ENCODE results near the gene CAMTA1. TPM values are rescaled to one million over a fixed set of nuclear protein-coding genes. Genes with fewer than 3 reads are reported as not detected.

CAMTA1 gene
- total RNA-seq, 2 experiments from 2014 or later, result 45.5 to 45.6 TPM

DNA sequence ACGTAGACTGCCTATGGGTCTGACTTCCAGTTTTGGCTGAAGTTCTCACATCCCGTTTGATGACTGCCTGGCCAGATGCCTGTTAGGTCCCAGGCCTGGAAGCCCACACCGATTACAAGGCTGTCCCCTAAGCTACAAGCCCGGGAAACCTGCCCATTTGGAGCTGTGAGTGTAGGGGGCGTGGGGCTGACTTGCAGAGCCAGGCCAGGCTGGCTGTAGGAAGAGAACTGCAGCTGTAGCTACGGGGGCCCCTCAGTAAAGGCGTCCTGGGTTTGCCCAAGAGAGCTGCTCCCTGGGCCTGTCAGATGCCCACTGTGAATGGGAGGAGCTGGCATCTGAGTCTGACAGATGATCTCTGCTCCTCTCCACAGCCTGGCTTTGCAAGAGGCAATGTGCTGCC lies 199.7 kb downstream of the CAMTA1 start:
- DNase-seq, result no peak
- POLR2A ChIA-PET, result no interaction called here
- H3K27me3 Mint-ChIP-seq, result peaks cover 8% of the 10 kb centered on the region
- no peak overlapping the region for H3K4me3 Mint-ChIP-seq
- ATAC-seq (ENCODE audit: low read depth), result no peak
- H3K9me3 Mint-ChIP-seq, result no peaks in the 10 kb centered on the region
- H3K4me1 Mint-ChIP-seq, result no peaks in the 10 kb centered on the region
- no peak overlapping the region for H3K27ac Mint-ChIP-seq
- H3K36me3 Mint-ChIP-seq, result no peaks in the 10 kb centered on the region

DNA sequence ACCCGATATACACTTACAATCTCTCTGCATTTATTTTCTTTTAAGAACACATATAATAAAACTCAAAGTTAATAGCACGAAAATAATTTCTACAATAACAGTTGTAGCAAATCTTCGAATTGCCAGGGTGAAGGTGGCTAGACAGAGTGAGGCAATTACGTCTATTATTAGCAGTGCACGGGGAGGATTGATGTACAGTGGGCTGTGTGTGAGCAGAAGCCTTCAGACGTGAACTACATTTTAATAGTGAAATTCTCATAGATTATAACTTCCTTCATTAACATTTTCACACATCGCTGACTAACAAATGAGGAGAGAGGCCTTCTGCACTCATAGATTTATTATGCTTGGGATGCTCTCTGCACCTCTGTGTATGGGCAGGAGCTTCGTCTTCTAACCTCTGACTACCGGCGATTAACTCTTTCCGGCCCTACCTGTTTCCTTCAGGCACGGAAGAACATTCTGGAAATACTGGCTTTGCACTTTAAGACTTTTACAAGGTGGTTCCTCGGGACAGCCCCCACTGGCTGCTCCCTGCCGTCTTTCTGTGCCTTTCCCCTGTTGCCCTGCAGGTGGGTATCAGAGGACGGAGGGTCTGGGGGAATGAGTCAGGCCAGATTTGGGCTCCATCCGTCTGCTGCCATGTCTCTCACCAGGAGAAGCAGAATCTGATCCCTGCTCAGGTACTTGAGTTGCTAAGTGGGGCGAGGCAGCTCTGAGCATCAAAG lies 200.5 kb downstream of the CAMTA1 start:
- DNase-seq (no peak), ATAC-seq (ENCODE audit: low read depth) (no peak)
- POLR2A ChIA-PET, result no interaction called here
- Mint-ChIP-seq H3K27me3 (peaks cover 13% of the 10 kb centered on the region), H3K27ac (no peak overlapping the region), H3K4me3 (no peak overlapping the region), H3K36me3 (no peaks in the 10 kb centered on the region), H3K9me3 (no peaks in the 10 kb centered on the region), H3K4me1 (no peaks in the 10 kb centered on the region)

DNA sequence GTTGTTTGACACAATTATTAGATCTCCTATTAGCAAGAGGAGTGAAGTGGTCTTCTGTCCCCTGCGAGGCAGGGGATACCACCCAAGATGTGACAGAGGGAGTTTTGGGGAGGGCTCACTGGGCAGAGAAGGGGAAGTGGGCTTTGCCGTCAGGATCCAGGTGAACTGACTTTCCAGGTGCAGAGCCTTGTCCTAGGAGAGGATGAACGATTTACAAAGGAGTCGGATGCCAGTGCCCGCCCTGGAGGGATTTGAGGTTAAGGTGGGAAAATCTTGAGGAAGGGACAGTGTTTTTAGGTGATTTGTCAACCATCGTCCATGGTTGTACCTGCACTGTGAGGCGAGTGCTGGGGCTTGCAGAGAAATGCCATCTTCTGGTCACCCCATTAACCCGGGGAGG lies 201.0 kb downstream of the CAMTA1 start:
- DNase-seq (no peak), ATAC-seq (ENCODE audit: low read depth) (no peak)
- POLR2A ChIA-PET, result no interaction called here
- no peaks in the 10 kb centered on the region for H3K36me3 Mint-ChIP-seq
- no peak overlapping the region for H3K27ac Mint-ChIP-seq
- H3K27me3 Mint-ChIP-seq, result peaks cover 16% of the 10 kb centered on the region
- H3K4me3 Mint-ChIP-seq, result no peak overlapping the region
- H3K9me3 Mint-ChIP-seq, result no peaks in the 10 kb centered on the region
- no peaks in the 10 kb centered on the region for H3K4me1 Mint-ChIP-seq

DNA sequence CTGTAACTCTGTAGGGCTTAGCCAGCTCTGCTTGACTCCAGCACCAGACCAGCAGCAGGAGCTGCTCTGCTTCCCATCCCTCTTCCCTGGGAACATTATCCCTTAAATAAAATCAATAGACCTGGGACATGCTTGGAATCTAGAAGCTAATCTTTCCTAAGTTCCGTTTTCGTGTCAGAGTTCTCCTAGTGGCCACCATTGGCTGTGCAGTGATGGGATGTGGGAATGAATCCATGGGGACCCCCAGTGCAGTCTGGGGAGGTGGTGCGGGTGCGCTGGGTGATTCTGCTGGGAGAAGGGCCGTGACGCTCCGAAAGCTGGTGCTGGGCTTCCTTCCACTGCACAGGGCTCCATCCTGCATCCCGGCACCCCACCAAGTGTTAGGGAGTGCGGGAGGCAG lies 202.7 kb downstream of the CAMTA1 start:
- Mint-ChIP-seq H3K36me3 (no peaks in the 10 kb centered on the region), H3K4me1 (no peaks in the 10 kb centered on the region), H3K27me3 (peaks cover 26% of the 10 kb centered on the region), H3K4me3 (no peak overlapping the region), H3K9me3 (no peaks in the 10 kb centered on the region), H3K27ac (no peak overlapping the region)
- no peak for DNase-seq
- no peak for ATAC-seq (ENCODE audit: low read depth)
- POLR2A ChIA-PET, result no interaction called here

DNA sequence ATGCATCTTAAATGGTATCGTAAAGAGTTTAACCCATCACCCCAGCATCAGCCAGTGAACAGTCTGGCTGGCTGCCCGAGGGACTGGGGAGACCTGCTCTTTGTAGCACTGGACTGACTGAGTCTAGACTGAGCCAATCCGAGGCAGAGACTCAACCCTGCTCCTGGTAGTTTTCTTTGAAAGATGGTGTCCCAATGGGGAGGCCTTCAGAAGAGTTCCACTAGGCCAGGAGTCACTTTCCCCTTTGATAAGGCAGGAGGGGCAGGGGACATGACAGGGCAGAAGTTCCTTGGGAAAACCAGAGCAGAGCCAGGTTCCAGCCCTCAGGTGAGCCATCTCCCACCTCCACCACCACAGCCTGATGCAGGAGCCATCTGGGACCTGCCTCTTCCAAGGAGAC lies 203.5 kb downstream of the CAMTA1 start:
- POLR2A ChIA-PET, result no interaction called here
- DNase-seq (no peak), ATAC-seq (ENCODE audit: low read depth) (no peak)
- Mint-ChIP-seq H3K27ac (no peak overlapping the region), H3K9me3 (no peaks in the 10 kb centered on the region), H3K4me1 (no peaks in the 10 kb centered on the region), H3K36me3 (no peaks in the 10 kb centered on the region), H3K27me3 (peaks cover 27% of the 10 kb centered on the region), H3K4me3 (no peak overlapping the region)

DNA sequence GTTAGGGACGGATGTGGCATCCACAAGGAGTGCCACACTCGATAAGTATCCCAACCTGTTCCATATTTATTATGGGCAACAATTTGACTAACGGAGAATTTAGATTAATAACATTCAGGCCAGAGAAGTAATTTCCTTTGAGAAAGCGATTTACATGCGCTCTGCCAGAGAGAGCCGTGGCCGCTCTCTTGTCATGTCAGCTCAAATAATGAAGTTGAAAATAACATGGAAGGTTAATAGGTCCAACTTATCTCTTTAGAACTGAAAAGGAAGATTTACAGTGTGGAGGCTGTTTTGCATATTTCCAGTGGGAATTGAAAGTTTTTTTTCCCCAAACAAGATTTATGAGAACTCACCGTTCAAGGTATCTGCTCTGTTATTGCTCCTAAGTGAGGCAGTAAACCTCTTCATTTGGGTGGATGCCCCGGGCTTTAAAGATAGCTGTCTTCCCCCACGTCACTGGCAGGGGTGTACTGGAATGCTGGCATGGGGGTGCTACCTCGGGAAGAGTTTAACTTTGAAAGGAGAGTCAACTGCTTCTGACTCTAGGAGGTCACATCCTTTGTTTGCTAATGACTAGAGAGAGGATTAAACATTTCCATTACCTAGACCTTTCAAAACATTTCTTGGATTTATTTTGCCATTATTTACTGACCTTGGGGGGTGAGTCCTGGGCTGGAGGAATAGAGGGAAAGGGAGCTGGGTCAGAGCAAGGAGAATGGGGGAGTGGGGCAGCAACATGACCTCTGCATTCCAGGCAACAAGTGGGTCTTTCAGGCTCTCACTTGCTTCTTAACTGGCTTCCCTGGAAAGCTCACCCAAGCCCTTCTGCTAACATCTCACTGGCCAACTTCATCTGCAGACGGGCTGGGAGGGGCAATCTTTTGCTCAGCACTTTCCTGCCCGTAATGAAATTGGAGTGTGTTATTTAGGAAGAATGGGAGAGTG lies 204.2 kb downstream of the CAMTA1 start:
- Mint-ChIP-seq H3K4me1 (no peaks in the 10 kb centered on the region), H3K36me3 (no peaks in the 10 kb centered on the region), H3K9me3 (peaks cover 2% of the 10 kb centered on the region), H3K4me3 (no peak overlapping the region), H3K27ac (no peak overlapping the region), H3K27me3 (peaks cover 33% of the 10 kb centered on the region)
- POLR2A ChIA-PET, result no interaction called here
- ATAC-seq (ENCODE audit: low read depth) (no peak), DNase-seq (no peak)

DNA sequence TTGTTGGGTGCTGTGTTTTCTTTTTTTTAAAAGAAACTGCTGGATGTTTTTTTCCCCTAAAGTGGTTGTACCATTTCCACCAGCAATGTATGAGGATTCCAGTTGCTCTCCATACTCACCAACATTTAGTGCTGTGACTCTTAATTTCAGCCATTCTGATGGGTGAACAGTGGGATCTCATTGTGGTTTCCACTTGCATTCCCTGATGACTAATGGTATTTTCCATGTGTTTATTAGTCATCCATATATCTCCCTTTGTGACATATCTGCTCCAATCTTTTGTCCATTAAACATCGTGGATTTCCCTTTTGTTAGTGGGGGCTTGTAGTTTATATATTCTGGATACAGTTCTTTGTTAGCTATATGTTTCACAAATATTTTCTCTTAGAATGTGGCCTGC lies 206.0 kb downstream of the CAMTA1 start:
- Mint-ChIP-seq H3K27ac (no peak overlapping the region), H3K9me3 (peaks cover 2% of the 10 kb centered on the region), H3K27me3 (peaks cover 44% of the 10 kb centered on the region), H3K36me3 (no peaks in the 10 kb centered on the region), H3K4me3 (no peak overlapping the region), H3K4me1 (peaks cover 2% of the 10 kb centered on the region)
- DNase-seq (no peak), ATAC-seq (ENCODE audit: low read depth) (no peak)
- POLR2A ChIA-PET, result no interaction called here

DNA sequence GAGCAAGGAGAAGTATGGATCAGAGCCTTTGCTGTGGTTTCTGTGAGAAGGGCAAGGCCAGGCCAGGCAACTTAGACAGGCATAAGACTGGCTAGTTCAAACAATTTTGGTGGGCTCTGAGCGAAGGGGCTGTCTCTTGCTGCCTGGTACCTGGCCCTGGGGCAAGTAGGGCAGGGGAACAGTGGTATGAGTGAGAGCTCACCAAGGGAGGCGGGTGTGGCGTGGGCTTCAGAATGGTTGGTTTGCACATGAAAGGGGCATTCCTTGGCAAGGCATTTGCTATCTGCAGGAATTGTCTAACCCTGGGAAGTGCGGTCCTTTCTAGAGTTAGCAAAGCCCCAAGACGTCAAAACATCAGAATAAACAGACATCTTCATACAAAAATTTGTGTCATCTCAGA lies 210.5 kb downstream of the CAMTA1 start:
- Mint-ChIP-seq H3K4me1 (peaks cover 5% of the 10 kb centered on the region), H3K27me3 (peaks cover 38% of the 10 kb centered on the region), H3K27ac (no peak overlapping the region), H3K9me3 (peaks cover 2% of the 10 kb centered on the region), H3K36me3 (no peaks in the 10 kb centered on the region), H3K4me3 (no peak overlapping the region)
- POLR2A ChIA-PET, result interaction anchor here (0.6 kb wide), 1 partner anchor 227 kb away, joined by 4 read pairs; no protein-coding TSS in a partner anchor
- DNase-seq (no peak), ATAC-seq (ENCODE audit: low read depth) (no peak)

DNA sequence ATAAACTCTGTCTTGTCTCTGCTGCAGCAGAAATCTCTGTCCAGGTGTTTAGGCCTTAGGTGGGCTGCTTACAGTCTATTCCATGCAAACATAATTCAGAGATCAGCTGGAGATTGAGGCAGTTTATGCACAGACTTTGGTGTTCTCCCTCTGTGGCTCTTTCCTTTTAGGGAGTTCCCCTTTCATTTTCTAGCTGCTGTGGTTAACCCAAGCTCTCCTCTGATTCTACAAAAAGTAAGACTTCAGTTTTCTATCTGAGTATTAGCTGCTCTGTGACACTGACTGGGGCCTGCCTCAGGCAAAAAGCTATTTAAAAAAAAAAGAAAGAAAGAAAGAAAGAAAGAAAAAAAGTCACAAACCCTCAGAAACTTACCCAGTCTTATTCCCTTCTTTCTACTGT lies 211.1 kb downstream of the CAMTA1 start:
- Mint-ChIP-seq H3K4me1 (peaks cover 5% of the 10 kb centered on the region), H3K4me3 (no peak overlapping the region), H3K9me3 (peaks cover 2% of the 10 kb centered on the region), H3K27ac (no peak overlapping the region), H3K27me3 (peaks cover 35% of the 10 kb centered on the region), H3K36me3 (no peaks in the 10 kb centered on the region)
- peak; percentile 89 for ATAC-seq (ENCODE audit: low read depth)
- no peak for DNase-seq
- POLR2A ChIA-PET, result interaction anchor here (0.6 kb wide), 1 partner anchor 228 kb away, joined by 4 read pairs; no protein-coding TSS in a partner anchor

DNA sequence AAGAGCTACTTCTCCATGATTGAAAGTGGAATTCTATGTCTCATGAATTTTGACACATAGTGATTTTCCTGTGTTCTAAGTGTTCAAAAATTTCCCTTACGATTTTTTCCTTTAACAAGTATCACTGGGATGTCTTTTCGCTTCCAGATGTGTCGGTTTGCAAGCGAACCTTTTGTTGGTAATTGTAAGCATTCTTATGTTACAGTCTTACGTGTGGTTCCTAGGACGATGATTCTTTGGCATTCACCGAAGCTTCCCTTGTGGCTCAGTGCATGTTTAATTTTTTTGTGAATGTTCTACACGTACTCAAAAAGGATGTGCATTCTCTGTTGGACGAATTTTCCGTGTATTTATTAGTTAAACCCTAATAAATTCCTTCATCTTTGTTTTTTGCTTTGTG lies 211.6 kb downstream of the CAMTA1 start:
- Mint-ChIP-seq H3K4me3 (no peak overlapping the region), H3K27me3 (peaks cover 35% of the 10 kb centered on the region)
- POLR2A ChIA-PET, result no interaction called here

DNA sequence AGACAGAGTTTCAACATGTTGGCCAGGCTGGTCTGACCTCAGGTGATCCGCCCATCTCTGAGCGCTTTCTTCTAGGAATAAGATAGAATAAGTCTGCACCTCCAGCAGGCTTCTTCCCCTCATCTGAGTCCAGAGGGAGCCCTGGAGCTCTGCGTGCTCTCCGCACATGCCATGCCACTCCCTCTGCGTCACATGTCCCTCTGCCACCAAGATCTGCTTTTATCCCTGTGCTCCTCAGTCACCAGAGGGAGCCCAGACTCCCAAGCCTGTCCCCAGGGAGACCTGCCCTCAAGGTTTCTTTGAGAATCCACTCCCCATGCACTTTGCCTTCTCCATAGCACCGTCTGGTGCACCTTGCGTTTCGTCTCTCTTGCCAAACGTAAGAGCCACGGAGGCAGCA lies 213.0 kb downstream of the CAMTA1 start:
- H3K9me3 Mint-ChIP-seq, result peaks cover 2% of the 10 kb centered on the region
- H3K27me3 Mint-ChIP-seq, result peaks cover 25% of the 10 kb centered on the region
- DNase-seq (no peak), ATAC-seq (ENCODE audit: low read depth) (no peak)
- no peak overlapping the region for H3K4me3 Mint-ChIP-seq
- peaks cover 5% of the 10 kb centered on the region for H3K4me1 Mint-ChIP-seq
- POLR2A ChIA-PET, result no interaction called here
- no peaks in the 10 kb centered on the region for H3K36me3 Mint-ChIP-seq
- H3K27ac Mint-ChIP-seq, result no peak overlapping the region

More for the DNA sequence above, 211.6 kb downstream of the CAMTA1 start:
- ATAC-seq (ENCODE audit: low read depth) (no peak), DNase-seq (no peak)
- Mint-ChIP-seq H3K9me3 (peaks cover 2% of the 10 kb centered on the region), H3K4me1 (peaks cover 5% of the 10 kb centered on the region), H3K27ac (no peak overlapping the region), H3K36me3 (no peaks in the 10 kb centered on the region)

DNA sequence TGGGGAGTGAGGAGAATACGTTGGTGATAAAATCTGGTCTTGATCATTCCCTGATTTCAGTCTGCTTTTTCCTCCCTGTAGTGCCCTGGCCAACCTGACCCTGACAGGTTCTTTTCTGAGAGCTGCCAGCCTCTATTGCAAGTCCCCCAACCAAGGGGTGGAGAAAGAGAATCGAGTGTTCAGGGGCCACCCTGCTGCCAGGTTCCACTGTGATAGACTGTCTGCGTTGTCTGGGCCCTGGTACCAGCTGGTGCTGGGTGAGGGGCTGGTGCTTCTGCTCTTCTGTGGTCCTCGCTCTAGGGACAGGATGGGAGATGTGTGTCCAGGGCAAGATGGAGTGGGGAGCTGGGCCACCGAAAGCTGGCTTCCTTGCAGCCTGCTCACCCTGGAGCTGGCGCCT lies 214.6 kb downstream of the CAMTA1 start:
- H3K36me3 Mint-ChIP-seq, result no peaks in the 10 kb centered on the region
- POLR2A ChIA-PET, result no interaction called here
- H3K9me3 Mint-ChIP-seq, result no peaks in the 10 kb centered on the region

DNA sequence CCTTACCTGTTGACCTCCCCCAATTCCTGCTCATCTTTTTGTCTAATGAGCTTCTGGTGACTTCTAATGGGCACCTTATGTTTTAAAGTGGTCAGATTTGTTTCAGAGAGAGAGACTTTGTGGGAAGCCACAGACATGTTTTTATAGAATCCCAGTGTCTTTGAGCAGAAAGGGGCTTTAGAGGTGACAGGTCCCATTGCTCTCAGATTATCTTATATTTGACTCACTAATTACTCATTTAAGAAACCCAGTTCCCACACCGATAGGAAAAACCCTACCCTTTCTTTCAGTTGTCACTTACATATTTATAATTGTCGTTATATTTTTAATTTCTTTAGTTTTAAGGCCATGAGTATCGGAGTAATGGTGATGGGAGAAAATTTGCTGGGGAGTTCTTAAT lies 215.5 kb downstream of the CAMTA1 start:
- DNase-seq, result no peak
- Mint-ChIP-seq H3K4me3 (no peak overlapping the region), H3K4me1 (peaks cover 5% of the 10 kb centered on the region), H3K36me3 (no peaks in the 10 kb centered on the region), H3K27ac (no peak overlapping the region), H3K9me3 (no peaks in the 10 kb centered on the region), H3K27me3 (peaks cover 16% of the 10 kb centered on the region)
- ATAC-seq (ENCODE audit: low read depth), result no peak
- POLR2A ChIA-PET, result no interaction called here

More for the DNA sequence above, 214.6 kb downstream of the CAMTA1 start:
- no peak overlapping the region for H3K4me3 Mint-ChIP-seq
- ATAC-seq (ENCODE audit: low read depth), result no peak
- H3K27ac Mint-ChIP-seq, result no peak overlapping the region
- peaks cover 19% of the 10 kb centered on the region for H3K27me3 Mint-ChIP-seq
- DNase-seq, result no peak
- peaks cover 5% of the 10 kb centered on the region for H3K4me1 Mint-ChIP-seq

DNA sequence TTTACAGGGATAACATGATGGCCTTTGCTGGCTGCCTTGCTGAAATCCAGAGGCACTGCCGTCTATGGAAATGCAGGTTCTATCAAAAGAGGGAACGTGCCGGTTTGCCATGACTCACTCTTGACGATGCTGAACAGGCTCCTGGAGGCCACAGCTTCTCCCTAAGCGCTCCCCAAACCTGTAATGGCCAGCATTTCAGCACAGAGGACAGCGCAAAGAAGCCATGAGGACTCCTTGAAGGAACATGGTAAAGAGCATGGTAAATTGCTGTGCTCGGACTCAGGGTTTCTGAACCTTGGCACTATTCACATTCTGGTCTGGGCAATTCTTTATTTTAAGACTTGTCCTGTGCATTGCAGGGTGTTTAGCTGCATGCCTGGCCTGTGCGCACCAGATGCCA lies 217.5 kb downstream of the CAMTA1 start:
- H3K36me3 Mint-ChIP-seq, result no peaks in the 10 kb centered on the region
- no peak overlapping the region for H3K27ac Mint-ChIP-seq
- ATAC-seq (ENCODE audit: low read depth) (no peak), DNase-seq (no peak)
- no peak overlapping the region for H3K4me3 Mint-ChIP-seq
- H3K27me3 Mint-ChIP-seq, result peaks cover 14% of the 10 kb centered on the region
- H3K9me3 Mint-ChIP-seq, result no peaks in the 10 kb centered on the region
- no peaks in the 10 kb centered on the region for H3K4me1 Mint-ChIP-seq
- POLR2A ChIA-PET, result no interaction called here
